SW480 (cell line): Measurements from ENCODE around the gene ITPRIPL1.

Experiments used
- DNase-seq: peaks from one replicate; pipeline ENCODE4 v3.0.0-alpha.2; 2016; ENCODE audit warnings: low spot score

The ITPRIPL1 gene

GRCh38 chr2:96359310-96359709, 34.2 kb downstream of the ITPRIPL1 start:
- peak; percentile 33 for DNase-seq

- no peak for DNase-seq
Observed at GRCh38 chr2:96359866-96360265, 34.7 kb downstream of the ITPRIPL1 start.

- DNase-seq: no peak
Observed at GRCh38 chr2:96361751-96362150, 36.6 kb downstream of the ITPRIPL1 start.

- no peak for DNase-seq
Observed at GRCh38 chr2:96369186-96369585, 44.1 kb downstream of the ITPRIPL1 start.

GRCh38 chr2:96374211-96374951, 49.3 kb downstream of the ITPRIPL1 start:
- no peak for DNase-seq
